HG03066 (cell line): ENCODE measurements around the gene AGBL1.

ENCODE experiments used
- ATAC-seq: cut with Tn5 transposase; IDR thresholded peaks from one replicate; pipeline ENCODE4 v1.9.1; 2021; ENCODE audit warnings: low read depth; ENCODE audit not compliant: unreplicated experiment

AGBL1 gene

DNA sequence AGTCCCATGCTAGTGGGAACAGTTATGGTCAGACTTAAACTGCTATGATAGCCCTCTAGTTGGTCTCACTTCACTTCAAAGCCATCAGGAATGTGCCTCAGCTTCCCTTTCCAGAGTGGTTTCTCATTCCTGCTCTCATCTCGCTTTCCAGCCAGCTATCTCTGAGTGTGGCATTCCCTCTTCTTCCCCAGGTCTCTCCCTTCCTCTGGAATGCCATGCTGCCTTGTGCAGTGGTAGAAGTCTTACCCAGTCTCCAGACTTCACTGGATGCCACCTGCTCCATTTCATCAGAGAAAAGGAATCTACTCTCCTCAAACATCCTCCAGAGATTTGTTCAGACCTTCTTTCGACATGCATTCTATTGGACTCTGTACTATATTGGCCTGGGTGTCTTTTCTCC is 83.0 kb downstream of the AGBL1 start:
- no peak for ATAC-seq

DNA sequence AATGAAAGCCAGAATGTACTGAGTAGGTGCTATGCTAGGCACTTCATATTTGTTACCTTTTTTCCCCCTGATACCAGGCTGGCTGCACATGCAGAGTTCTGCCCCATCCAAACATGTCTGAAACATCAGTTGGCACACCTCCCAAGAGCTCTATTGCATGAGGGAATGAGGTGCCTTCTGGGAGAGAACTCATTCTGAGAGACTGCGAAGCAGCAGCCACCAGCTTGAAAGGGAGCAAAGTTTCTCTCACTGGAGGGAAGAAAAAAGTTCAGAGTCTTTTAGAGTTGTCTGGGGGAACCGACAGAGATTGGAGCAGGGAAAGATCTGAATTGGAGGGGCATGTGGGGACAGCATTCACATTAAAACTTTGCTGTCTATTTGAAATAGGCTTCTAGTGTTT is 84.1 kb downstream of the AGBL1 start:
- no peak for ATAC-seq

DNA sequence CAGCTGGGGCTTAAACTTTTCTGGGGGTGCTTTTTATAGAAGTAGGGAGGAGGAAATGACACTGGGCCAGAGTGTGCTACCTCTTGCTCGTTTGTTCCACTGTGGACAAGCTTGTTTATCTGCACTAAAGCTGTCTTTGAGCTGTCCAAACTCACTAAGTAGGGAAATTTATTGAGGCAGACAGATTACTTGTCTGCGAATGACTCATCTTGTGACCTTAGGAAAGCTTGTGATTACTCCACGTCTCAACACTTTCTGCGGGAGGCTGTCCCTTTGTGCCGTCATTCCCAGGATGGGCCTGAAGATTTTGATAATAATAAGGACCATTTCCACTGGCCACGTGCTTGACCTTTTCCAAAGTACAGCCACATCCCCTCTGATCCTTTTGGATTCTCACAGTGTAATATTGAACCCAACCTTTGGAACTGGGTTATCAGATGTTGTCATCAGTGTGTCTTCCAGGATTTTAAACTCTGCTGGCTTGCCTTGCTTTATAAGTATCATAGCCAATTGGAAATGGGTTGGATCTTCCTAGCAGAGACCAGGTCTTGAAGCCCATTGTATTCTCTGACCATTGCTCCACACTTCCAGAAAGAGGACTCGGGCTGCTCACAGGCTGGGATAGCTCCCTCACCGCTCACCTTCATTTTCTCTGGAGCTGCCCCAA is 84.7 kb downstream of the AGBL1 start:
- no peak for ATAC-seq

DNA sequence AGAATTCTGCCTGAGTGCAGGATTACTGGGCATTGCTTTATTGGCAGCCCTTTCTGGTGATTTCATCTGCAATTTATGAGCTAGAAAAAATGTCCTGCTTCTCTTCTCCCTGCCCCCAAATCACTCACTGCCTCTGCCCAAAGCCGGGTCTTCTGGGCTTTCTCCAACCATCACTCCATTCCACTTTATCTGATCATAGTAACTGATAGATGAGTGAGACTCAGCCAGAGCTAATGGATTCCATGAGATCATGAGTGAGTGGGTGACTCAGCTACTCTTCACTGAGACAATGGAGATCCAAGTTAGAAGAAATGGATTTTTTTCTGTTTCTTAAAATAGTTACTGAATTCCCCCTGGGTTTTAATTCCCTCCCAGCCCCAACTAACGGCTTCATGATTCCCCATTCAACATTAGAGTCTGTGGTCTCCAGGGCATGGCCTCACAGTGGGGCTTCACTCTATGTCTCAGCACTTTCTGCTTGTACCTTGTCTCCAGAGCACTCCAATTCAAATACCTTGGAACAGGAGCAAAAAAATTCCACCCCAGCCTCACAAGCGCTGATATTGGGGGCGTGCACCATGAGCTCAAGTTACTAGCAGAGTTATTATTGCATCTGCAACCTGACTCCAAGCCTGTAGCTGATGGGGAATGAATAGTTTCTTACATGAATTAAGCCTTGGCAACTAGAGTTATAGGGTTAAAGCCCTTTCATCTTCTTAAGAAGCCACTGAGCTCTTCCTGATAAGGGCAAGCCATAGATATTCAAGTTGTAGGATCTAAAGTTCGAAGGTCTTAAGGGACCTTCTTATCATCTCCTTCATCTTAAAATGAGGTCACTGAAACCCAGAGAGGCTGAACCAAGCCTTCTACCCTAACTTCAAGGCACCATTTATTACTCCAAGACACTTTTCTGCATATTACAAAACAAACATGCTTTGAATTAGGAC is 85.9 kb downstream of the AGBL1 start:
- no peak for ATAC-seq

DNA sequence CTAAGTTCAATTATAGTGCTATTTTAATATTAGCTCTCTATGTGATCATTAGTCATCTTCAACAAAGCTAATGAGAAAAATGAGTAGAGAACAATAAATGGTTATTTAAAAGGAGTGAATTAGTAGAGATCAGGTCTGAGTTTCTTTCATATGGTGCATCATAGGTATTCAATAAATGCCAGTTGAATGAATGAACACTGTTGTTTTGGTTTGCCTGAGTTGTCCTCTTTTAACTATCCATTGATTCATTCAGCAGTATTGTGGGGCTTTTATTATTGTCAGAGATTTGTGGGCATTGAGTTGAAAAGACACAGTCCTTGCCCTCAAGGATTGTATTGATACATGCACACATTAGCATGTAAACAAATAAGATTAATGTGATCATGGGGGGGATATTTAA is 88.2 kb downstream of the AGBL1 start:
- no peak for ATAC-seq

DNA sequence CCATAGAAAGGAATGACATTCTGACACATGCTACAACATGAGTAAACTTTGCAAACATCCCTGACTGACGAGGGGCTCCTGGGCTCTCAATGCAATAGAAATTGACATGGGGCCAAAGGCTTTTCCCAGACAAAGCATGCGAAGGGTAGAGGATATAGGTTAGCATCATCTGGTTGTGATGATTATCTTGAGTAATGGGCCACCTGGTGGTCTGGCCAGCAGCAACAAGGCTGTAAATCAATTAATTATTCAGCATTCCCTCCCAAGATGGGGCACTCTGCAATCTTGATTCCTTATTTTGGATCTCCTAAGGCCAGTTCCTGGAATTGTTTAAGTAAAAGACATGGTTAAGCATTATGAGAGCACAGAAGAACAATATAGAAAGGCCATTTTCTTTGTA is 99.2 kb downstream of the AGBL1 start:
- no peak for ATAC-seq

DNA sequence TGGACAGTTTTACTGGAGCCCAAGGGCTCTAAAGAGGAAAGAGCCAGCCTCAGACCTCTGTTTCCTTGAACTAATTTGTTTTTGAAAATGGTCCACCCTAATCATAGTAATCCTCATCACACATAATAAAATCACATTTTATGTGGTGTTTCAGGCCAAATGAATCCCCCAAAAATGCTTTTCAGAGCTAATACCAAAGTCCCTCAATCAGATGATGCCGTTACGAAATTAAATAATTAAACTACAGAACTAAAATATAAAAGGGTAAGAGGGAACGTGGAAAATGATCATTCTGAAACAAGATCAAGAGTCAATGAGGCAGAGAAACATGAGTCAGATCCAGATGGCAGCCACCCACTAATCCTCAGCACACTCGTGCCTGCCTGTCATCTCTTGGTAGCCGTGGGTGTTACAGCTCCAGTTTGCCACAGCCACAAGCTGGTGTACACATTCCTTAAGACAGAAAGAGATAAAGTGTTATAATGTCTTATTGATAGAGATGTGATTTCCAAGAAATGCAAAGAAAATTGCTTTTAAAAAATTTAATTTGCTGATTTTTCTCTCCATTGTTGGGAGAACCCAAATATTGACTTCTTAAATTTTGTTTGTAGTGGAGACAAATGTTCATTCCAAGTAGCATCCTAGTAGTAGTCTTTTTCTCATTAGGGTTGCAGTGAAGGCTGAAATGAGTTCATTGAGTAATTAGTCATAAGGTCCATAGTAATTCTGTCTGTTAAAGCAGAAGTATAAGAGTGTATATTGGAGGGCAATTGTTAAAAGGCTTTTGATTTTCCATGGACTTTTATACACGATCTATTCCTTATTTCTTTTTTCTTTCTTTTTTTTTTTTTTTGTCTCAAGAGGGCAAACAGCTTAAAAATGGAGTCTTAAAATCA is 104.2 kb downstream of the AGBL1 start:
- no peak for ATAC-seq

DNA sequence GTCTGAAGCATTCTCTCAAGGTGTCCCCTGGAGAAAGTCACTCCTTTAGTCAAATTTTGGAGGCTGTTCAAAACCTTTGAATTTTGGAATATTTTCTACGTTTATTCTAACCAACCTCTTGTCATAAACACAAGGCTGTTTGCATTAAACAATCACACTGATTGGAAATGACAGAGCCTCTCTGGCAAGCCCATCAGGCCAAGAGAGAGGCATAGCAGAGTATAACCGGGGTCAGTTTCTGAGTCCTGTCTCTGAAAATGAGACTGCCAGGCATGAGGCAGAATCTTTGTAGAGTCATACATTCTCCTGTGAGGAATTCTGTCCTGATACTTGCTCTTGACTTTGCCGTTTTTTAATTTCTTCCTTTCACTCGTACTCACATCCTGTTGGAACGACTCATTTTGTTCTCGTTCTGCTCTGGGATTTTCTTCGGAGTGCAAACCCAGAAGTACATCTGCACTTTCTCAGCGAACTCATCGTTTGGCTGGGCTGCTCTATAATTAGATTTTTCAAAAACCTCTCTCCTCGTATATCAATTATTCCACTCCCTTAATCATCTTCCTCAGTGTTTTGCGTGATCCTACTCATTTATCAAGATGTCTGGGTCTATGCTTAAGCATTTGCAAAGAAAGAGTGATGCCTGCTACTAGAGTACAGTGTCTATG is 114.2 kb downstream of the AGBL1 start:
- ATAC-seq: no peak

DNA sequence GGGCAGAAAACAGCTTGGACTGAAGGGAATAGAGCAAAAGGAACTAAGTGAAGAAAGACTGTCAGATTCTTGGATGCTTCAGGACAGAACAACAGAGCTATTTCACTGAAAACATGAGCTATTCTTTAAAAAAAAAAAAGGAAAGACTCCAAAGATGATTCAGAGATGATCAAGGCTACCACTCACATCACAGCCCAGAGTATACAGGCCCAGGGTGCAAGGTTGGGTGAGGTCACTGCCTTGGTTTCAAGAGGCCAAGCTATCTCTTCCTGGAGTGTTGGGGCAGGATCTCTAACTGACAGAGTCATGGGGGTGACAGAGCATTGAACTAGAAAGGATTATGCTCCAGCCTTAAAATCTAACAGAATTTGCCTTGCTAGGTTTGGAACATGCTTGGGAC is 118.1 kb downstream of the AGBL1 start:
- ATAC-seq: no peak

DNA sequence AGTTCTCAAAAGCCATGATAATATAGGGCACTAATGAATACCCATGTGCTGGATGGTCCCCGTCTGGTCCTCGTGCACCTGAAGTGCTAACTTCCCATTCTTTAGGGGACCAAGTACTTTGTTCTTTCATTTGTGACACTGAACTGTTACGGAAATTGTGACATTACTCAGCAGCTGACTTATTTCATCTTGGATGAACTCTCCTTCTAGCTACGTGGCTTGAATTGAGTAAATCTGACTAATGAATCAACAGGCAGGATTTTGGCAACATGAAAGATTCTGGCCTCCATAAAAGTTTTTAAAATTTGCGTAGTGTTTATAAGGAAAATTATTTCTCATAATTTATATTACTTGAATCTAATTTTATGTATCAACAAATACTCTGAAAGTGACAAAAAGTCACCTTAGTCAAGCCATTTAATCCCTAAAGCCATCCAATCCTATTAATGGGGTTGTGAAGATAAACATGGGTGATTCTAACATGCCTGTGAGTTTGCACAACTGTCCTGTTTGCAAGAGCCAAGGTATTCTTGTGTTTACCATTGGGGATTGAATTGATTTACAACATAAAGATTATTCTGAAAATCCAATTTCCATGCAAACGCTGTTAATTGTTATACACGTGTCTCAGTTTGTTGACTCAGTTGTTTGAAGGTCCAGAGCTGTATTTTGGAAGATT is 119.9 kb downstream of the AGBL1 start:
- no peak for ATAC-seq

DNA sequence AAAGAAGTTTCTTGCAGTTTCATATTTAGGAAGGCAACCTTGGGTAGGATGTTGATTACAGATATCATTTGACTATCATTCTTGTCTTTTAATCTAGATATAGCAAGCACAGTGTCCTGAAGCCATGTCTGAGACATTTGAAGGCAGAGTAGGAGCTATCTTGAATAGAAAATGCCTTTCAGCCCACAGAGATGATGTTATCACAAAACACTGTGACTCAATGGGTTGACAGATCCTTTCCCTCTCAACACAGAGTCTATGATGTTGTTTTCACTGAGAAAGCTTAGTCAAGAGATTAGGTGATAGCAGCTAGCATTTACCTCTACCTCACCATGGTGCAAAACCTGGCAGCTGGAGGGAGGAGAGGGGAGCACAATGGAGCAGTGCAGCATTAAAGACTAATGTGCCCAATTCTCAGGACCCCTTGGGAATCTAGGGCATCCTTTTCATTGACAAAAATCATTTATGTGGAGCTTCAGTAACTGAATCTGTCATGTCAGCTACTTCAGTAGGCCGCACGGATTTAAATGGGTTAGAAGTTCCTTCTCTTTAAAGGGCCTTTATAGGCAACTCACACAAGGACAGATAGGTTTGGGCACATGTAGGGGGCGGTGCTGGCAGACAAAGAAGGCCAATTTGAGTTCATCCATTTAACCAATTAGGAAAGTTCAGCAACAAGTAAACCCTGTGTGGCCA is 121.8 kb downstream of the AGBL1 start:
- ATAC-seq: no peak

DNA sequence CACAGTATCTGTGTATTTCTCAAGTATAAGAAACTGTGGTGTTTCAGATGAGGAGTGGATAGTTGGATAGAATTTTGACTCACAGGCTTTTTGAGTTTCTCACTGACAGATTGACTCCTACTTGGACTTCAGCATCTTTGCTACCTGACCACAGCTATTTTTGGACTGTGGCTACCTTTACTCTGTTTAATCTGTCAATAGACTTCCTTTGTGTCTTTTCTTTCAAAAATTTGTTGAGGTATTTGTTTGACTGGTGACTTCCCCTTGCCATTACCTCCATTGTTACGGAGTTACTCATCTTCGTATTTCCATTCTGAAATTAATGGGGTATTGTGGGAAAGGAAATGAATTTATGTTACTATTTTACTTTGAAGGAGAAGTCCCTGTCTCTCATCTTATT is 123.8 kb downstream of the AGBL1 start:
- no peak for ATAC-seq

DNA sequence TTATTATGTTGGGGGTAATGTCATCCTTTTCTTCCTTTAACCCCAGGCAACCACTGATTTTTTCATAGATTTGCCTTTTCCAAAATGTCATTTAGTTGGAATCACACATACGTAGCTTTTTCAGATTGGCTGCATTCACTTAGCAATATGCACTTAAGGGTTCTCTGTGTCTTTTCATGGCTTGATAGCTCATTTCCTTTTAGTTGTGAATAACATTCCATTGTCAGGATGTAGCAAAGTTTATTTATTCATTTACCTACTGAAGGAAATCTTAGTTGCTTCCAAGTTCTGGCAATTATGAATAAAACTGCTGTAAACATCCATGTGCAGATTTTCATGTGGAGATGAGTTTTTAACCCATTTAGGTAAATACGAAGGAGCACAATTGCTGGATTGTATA is 125.4 kb downstream of the AGBL1 start:
- ATAC-seq: no peak

DNA sequence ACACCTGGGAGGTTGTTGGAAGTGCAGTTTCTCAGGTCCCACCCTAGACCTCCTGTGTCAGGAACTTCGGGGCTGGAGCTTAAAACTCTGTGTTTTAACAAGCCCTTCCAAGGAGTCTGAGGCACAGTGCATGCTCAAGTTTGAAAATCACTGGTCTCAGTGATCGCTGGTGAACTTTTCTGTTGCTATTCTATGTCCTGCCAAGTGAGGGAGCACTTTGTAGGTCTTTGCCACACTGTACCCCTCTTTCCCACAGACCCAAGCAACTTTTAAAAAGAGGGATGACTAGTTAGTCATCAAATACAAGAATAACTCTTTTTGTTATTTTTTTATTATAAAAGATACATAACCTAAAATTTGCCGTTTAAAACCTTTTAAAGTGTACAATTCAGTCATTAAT is 133.7 kb downstream of the AGBL1 start:
- ATAC-seq: no peak

DNA sequence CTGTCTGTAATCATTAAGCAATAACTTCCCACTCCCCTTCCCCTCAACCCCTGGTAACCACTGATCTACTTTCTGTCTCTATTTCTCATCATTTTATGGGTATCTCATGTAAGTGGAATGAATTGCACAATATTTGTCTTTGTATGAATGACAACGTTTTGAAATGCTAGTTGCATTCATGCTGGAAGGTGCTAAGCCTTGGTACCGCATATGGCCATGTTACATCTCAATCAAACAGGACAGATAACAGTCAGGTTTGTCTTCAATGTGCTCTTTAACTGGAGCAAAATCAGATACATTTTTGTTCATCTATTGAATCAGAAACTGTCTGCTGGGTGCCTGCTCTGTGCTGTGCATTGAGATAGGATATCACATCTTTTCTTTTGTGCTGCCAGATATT is 134.2 kb downstream of the AGBL1 start:
- ATAC-seq: no peak

DNA sequence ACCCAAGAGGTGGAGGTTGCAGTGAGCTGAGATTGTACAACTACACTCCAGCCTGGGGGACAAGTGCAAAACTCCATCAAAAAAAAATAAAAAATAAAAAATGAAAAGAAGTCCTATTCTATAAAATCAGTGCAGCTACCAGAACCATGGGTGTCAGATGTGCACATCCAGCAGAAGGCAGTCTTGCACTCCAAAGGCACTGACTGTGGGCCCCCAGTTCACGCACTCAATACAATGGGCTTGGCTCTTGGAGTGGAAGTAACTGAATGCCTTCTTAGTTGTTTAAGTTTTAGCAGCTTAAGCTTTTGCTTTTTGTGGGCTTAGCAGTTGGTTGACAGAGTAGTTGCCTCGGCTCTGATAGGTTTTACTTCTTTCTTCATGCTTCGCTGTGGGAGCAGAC is 141.4 kb downstream of the AGBL1 start:
- ATAC-seq: no peak

DNA sequence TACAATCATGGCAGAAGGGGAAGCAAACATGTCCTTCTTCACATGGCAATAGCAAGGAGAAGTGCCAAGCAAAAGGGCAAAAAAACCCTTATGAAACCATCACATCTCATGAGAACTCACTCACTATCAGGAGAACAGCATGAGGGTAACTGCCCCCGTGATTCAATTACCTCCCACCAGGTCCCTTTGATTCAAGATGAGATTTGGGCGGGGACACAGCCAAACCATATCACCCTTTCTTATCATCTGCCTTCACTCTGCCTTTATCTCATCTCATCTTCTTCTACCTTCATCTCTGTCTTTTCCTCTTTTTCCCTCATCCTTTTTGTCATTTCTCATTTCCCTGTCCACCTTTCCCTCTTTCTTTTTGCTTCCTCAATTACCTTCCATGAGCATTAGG is 149.6 kb downstream of the AGBL1 start:
- no peak for ATAC-seq

DNA sequence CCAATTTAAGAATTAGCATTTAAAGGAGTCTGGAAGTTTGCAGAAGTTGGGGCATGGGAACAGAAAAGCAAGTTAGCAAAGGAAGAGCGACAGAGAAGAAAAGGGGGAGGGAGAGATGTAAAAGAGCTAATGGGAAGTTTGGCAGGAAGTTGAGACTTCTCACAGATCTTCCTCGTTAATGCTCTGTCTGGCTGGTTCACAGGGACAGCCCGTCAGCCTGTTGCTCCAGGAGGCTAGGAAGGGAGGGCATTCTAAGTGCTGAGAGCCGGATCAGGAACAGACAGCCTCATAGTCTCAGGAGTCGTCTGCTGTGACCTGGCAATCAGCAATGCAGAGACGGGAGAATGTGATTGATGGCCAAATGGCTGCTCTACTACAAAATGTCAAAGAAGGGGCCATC is 150.3 kb downstream of the AGBL1 start:
- no peak for ATAC-seq
